ENCODE data around the gene KIAA1671.

The KIAA1671 gene

GRCh38 chr22:25162561-25162960 lies 210.0 kb downstream of the KIAA1671 start:
- DNase-seq (ENCODE audit: low read depth), result peak; percentile 23
- no peak overlapping the region for H3K4me3 ChIP-seq (ENCODE audit: low read length)
- TF ChIP-seq CTCF (IDR thresholded peaks at IDR 0.05; ENCODE audit: insufficient read depth, low read depth, low read length, missing control alignments), result no peak

GRCh38 chr22:25165785-25166184 lies 213.3 kb downstream of the KIAA1671 start:
- no peak for DNase-seq (ENCODE audit: low read depth)
- H3K4me3 ChIP-seq (ENCODE audit: low read length), result no peak overlapping the region
- TF ChIP-seq CTCF (IDR thresholded peaks at IDR 0.05; ENCODE audit: insufficient read depth, low read depth, low read length, missing control alignments), result no peak

GRCh38 chr22:25166266-25167040 lies 213.9 kb downstream of the KIAA1671 start:
- no peak overlapping the region for H3K4me3 ChIP-seq (ENCODE audit: low read length)
- no peak for TF ChIP-seq CTCF (IDR thresholded peaks at IDR 0.05; ENCODE audit: insufficient read depth, low read depth, low read length, missing control alignments)
- DNase-seq (ENCODE audit: low read depth), result no peak

- H3K4me3 ChIP-seq (ENCODE audit: low read length), result no peak overlapping the region
- no peak for TF ChIP-seq CTCF (IDR thresholded peaks at IDR 0.05; ENCODE audit: insufficient read depth, low read depth, low read length, missing control alignments)
- peak; percentile 62 for DNase-seq (ENCODE audit: low read depth)
Observed at GRCh38 chr22:25167082-25167481, 214.6 kb downstream of the KIAA1671 start.

GRCh38 chr22:25167834-25168601 lies 215.5 kb downstream of the KIAA1671 start:
- TF ChIP-seq CTCF (IDR thresholded peaks at IDR 0.05; ENCODE audit: insufficient read depth, low read depth, low read length, missing control alignments), result no peak
- peak; percentile 57 for DNase-seq (ENCODE audit: low read depth)
- no peak overlapping the region for H3K4me3 ChIP-seq (ENCODE audit: low read length)

GRCh38 chr22:25169278-25170031 lies 216.9 kb downstream of the KIAA1671 start:
- DNase-seq (ENCODE audit: low read depth), result peak; percentile 75
- no peak for TF ChIP-seq CTCF (IDR thresholded peaks at IDR 0.05; ENCODE audit: insufficient read depth, low read depth, low read length, missing control alignments)
- no peak overlapping the region for H3K4me3 ChIP-seq (ENCODE audit: low read length)

All from epithelial cell of esophagus (primary cell).